Stimulated activated CD4-positive, alpha-beta T cell treated with anti-CD3 and anti-CD28 coated beads, Interleukin-2, amount 100 ng/mL, for 48 hours (primary cell): Measurements from ENCODE around the gene PICK1.

Experiments used
- DNase-seq, 2 donors: peaks; one replicate each; pipeline ENCODE4 v3.0.0-alpha.2; 2020

PICK1 gene

DNA sequence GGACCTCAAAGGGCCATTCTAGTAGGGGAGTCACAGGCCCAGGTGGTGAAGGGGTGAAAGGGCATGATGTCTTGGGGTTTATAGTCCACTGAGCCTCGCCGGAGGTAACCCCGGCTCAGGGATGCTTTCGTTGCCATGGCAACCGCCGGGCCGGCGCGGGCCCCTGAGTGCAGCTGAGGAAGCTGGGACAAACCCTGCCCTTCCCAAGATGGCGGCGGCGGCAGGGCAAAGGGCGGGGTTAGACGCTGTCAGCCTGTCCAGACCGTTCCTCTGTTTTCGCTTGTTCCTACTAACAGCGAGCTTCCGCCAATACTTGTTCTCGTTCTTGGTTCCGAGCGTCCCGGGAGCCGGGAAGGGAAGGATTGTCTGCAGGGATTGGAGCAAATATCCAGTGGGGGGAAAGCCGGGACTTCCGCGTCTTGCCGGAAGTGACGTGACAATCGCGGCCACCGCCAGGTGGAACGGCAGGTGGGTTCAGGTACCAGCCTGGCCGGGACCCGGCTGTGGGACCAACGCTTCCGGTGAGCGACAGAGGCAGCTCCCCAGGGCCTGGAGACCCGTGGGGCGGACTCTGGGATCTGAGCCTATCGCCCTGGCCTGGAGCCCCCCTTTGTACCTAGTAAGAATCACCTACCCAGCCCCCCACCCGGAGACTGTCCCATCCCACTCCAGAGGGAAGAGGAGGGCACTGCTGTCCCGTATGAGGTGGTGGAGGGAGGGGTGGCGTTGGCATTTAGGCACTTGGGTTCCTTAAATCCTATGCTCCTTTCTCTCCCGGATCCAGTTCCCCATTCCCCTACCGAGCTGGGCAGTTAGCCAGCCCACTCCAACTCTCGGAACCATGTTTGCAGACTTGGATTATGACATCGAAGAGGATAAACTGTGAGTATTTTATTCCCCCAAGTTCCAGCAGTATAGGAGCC is at the start of gene PICK1:
TSS of gene PICK1 (plus strand) at position 436 of the 923 bp plus-strand sequence. CDS start at position 842, 406 bp downstream.
- peak; percentile 74 to 79 for DNase-seq

DNA sequence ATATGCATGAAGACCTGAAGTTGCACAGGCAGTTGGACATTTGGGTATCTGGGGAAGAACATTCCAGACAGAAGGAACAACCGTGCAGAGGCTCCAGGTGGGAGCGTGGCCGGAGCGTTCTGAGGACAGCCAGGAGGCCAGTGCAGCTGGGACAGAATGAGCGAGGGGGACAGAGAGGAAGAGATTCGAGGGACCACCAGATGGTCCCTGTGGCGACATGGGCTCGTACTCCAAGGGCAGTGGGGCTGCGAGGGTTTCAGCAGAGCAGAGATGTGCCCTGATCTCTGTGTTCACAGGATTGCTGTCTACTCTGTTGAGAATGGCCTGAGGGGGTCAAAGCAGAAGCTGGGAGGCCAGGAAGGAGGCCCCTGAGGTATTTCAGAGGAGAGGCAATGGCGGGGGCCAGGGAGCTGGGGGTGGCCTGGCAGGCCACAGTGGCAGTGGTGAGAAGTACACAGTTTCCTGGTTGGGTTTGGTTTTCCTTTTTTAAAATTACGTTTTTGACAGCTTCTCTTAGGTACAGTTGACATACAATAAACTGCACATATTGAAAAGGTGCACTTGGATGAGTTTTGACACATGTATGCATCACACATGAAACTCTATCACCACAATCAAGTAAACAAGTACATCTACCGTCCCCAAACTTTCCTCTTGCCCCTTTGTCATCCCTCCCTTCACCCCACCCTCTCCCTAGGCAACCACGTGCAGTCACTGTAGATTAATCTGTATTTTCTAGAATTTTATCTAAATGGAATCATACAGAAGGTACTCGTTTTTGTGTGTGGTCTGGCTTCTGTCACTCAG is 48.0 kb upstream of the PICK1 start:
- DNase-seq = no peak

DNA sequence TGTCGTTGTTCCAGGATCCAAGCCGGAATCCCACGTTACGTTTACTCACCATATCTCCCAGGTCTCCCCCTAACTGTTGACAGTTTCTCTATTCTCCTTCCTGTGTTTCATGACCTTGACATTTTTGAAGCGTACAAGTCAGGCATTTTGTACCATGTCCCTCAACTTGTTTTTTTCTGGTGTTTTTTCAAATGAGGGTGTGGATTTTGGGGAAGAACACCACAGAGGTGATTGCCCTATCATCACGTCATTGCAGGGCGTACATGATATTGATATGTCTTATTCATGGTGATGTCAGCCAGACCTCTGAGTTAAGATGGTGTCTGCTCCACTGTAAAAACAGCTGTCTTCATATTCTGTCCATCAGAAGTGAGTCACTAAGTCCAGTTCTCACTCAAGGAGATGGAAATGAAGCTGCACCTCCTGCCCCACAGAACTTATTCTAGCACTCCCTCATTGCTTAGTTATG is 44.6 kb upstream of the PICK1 start:
- no peak for DNase-seq

DNA sequence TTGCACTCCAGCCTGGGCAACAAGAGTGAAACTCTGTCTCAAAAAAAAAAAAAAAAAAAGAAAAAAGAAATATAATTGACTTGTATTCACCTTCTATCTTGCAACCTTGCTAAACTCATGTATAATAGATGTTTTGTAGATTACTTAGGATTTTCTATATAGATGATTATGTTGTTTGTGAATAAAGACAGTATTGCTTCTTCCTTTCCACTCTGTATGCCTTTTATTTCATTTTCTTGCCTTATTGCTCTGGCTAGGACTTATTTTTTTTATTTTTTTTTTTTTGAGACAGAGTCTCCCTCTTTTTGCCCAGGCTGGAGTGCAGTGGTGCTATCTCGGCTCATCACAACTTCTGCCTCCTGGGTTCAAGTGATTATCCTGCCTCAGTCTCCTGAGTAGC is 43.1 kb upstream of the PICK1 start:
- no peak for DNase-seq

- DNase-seq = no peak
These were observed 40.7 kb upstream of the PICK1 start for GRCh38 chr22:38016182-38017151.

GRCh38 chr22:38017272-38017920 is 39.8 kb upstream of the PICK1 start:
- no peak for DNase-seq

DNA sequence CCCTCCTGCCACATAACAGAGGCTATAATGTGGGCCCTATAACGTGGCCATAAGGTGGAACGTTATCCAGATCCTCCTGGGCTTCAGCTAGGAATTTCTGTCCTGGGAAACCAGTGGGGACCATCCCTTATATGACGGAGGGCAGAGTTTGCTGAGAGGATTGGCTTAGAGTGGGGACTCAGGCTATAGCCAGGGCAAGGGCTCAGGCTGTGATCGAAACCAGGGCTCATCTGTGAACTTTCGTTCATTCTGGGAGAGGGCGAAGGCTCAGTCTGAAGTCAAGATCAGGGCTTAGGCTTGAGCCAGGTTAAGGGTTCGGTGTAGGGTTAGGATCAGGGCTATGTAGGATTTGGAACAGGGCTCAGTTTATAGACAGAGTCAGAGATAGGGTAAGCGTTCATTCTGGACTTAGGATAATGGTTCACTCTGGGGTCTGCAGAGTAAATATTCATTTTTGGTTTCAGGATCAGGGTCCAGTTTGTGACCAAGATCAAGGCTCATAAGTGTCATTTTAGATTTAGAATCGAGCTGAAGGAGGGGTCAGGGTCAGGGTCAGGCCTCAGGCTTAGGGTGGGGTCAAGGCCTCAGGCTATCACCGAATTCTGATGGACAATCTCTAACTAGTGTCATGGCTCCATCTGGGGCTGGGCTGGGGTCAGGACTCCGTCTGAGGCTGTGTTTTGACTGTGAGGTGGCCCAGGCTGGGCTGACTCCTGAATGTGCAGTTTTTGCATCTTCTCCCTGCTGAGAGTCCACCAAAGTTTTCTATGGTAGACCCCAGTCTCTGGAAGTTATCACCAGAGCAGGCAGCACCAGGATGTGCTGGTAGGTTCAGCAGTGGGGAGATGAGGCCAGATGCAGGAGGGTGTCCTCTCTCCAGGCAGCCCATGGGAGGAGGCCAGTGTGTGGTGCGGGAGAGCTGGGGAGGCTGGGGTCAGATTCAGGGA is 39.0 kb upstream of the PICK1 start:
- DNase-seq = no peak

- no peak for DNase-seq
These were observed 38.0 kb upstream of the PICK1 start for GRCh38 chr22:38018938-38019827.

- no peak for DNase-seq
These were observed 36.0 kb upstream of the PICK1 start for GRCh38 chr22:38021206-38021605.

GRCh38 chr22:38023045-38023444 is 34.2 kb upstream of the PICK1 start:
- DNase-seq = no peak

DNA sequence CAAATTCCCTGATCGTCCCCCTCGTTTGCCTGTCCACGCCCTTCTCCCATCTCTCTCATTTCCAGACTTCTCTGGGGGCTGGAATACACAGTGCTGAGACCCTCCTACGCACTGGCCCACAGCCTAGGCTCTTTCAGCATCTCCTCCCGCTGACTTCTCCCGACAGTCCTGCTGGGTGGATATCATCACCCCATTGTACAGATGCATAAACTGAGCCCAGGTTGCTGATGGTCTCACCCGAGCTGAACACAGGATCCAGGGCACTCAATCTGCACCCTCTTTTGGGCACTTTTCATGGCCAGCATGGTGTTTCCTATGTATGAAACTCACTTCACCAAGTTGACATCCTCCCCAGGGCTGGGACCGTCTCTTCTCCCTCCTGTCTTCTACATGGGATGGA is 31.7 kb upstream of the PICK1 start:
- no peak for DNase-seq

GRCh38 chr22:38026130-38027111 is 30.8 kb upstream of the PICK1 start:
- DNase-seq = no peak

DNA sequence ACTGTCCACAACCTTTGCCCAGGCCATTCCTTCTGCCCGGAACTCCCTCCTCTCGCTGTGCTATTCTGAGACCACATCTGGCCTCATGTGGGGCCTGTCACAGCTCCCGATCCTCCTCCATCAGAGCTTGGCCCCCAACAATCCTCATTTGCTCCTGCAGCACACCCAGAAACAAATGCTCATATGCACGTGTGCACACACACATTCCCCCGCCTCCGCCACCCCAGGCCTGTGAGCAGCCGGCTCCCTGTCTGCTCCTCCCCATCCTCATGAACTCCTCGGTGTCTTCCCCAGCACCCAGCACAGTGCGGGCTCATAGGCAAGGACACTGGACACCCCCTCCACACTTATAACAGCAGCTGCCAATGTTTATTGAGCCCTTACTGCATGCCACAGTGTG is 29.7 kb upstream of the PICK1 start:
- DNase-seq = no peak

DNA sequence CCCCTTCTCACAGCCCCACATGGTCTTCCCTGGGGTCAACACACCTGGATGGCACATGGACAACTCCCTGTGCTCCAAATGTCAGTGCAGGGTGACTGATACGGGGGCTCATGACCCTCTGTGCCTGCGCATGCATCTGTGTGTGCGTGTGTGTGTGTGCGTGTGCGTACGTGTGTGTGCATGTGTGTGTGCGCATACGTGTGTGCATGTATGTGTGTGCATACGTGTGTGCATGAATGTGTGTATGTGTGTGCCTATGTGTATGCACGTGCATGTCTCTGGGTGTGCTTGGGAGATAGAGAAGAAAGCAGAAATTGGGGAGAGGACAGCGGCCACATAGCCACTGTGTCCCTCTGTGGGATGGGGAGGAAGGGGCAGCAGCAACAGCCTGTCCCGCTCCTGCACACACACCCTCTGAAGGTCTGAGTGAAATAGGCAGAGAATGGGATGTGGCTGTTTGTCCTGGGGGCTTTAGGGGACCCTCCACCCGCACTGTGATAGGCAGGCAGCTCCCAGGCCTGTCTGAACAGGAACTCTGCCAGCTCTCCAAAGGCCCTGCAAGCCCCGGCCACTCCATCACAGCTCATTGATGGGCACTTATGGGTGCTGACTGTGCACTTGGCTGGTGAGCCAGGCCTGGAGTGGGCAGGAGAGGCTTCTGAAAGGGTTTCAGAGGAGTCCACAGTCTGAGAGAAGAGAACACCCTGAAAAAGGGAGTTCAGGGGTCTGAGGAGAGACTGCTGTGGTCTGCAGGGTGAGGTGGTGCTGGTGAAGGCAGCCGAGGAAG is 28.7 kb upstream of the PICK1 start:
- DNase-seq = no peak

DNA sequence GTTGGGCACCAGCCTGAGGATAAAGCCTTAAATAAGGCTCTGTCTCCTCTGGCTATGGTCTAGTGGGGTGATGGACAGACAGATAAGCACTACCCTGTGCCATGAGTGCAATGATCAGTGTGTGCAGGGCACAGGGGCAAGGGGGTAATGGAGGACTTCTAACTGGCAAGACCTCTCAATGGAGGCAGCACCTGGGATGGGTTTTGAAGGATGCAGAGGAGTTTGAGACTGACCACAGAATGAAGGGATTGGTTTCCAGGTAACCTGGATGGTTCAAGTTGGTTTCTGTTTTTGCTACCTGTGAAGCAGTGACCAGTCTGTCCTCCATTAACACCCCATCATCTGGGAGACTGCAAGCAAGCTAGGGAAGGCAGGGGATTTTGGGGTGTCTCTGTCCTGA is 27.8 kb upstream of the PICK1 start:
- DNase-seq = no peak

DNA sequence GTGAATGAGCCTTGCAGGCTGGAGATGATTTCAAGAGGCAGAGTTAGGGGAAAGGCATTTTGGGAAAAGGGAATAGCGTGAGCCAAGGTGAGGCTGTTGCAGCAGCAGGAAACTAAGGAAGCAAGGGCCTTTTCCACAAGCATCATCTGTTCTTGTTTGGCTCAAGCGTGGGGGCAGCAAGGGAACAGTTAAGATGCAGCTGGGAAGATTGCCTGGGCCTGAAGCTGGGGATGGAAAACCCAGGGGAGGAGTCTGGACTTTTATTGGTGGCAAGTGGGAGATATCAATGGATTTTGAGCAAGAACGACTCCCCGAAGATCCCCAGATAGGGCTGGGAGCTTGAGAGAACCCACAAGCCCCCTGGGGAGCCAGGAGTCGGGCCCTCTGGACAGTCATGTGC is 27.3 kb upstream of the PICK1 start:
- no peak for DNase-seq

- no peak for DNase-seq
These were observed 26.7 kb upstream of the PICK1 start for GRCh38 chr22:38030311-38031133.
